H1 (cell line): ENCODE data around the gene NHS. TPM values are rescaled to one million over a fixed set of nuclear protein-coding genes. Genes with fewer than 3 reads are reported as not detected.

Source experiments
- CTCF ChIA-PET: fragments of 300-600 bp; sonication (Branson Sonifier 250); formaldehyde crosslinking; loops from one replicate; lab custom pipeline; 2021; ENCODE audit not compliant: partially characterized antibody; lab: Charles Lee
- POLR2A ChIA-PET: fragments of 300-600 bp; sonication (Branson Sonifier 250); formaldehyde crosslinking; loops from one replicate; lab custom pipeline; 2021; ENCODE audit warnings: inconsistent platforms; ENCODE audit not compliant: partially characterized antibody; lab: Charles Lee
- DNase-seq, 2 experiments: peaks; one replicate each; pipeline versions ENCODE4 v3.0.0 to v3.0.0-alpha.2; 2010 to 2022; ENCODE audit warnings: low spot score in 2 of 2, low read depth in 1 of 2, mixed read lengths in 1 of 2
- FAIRE-seq: peaks from 2 replicates; lab custom pipeline; 2011; peaks lifted over from hg19 to GRCh38; lab: Jason Lieb, UNC
- H2AFZ ChIP-seq: 2 replicates; pipeline ENCODE4 v1.8.1; 2012; ENCODE audit warnings: low read length, inconsistent platforms
- H2AK5ac ChIP-seq: 2 replicates; pipeline ENCODE4 v1.6.1; 2013; ENCODE audit warnings: low read depth, low read length
- H2BK120ac ChIP-seq: replicated peaks from 2 replicates; pipeline ENCODE3; 2013; ENCODE audit warnings: low read depth, low read length, inconsistent platforms
- H2BK12ac ChIP-seq: 2 replicates; pipeline ENCODE4 v1.6.1; 2013; ENCODE audit warnings: low read depth, low read length
- H2BK15ac ChIP-seq: 2 replicates; pipeline ENCODE4 v1.6.1; 2013; ENCODE audit warnings: low read length
- H2BK20ac ChIP-seq: 2 replicates; pipeline ENCODE4 v1.6.1; 2013; ENCODE audit warnings: low read length
- H2BK5ac ChIP-seq: 2 replicates; pipeline ENCODE4 v1.6.1; 2013; ENCODE audit warnings: low read depth, low read length
- H3K14ac ChIP-seq: 2 replicates; pipeline ENCODE4 v1.6.1; 2013; ENCODE audit warnings: inconsistent platforms; ENCODE audit not compliant: insufficient read length
- H3K18ac ChIP-seq: 2 replicates; pipeline ENCODE4 v1.6.1; 2013; ENCODE audit warnings: low read length; ENCODE audit errors: extremely low read depth
- H3K23ac ChIP-seq: 2 replicates; pipeline ENCODE4 v1.6.1; 2013; ENCODE audit warnings: inconsistent platforms; ENCODE audit not compliant: insufficient read length
- H3K23me2 ChIP-seq: 2 replicates; pipeline ENCODE4 v1.6.1; 2013; ENCODE audit warnings: low read depth, low read length
- H3K27ac ChIP-seq: 2 replicates; pipeline ENCODE4 v1.6.1; 2011; ENCODE audit warnings: low read depth, low read length, inconsistent platforms
- H3K27me3 ChIP-seq, 4 experiments: replicated peaks in 1 of 4; 1 replicate in 1 of 4; 2 replicates in 3 of 4; pipeline versions ENCODE4 v1.6.1 to v1.8.1; 2011 to 2013; ENCODE audit warnings: low read length in 3 of 4, mild to moderate bottlenecking in 3 of 4, inconsistent platforms in 2 of 4, mixed read lengths in 2 of 4, moderate library complexity in 1 of 4; ENCODE audit not compliant: control insufficient read depth in 3 of 4, insufficient read depth in 3 of 4; ENCODE audit errors: extremely low read depth in 1 of 4
- H3K36me3 ChIP-seq, 4 experiments: 2 replicates each; pipeline versions ENCODE4 v1.6.1 to v1.8.1; 2011 to 2013; ENCODE audit warnings: mild to moderate bottlenecking in 4 of 4, low read length in 3 of 4, moderate library complexity in 2 of 4, control low read depth in 1 of 4, inconsistent platforms in 1 of 4; ENCODE audit not compliant: insufficient read depth in 4 of 4, control insufficient read depth in 2 of 4
- H3K4ac ChIP-seq: replicated peaks from 2 replicates; pipeline ENCODE3; 2013; ENCODE audit warnings: low read length, low read depth, mixed read lengths, inconsistent platforms; ENCODE audit not compliant: insufficient read length
- H3K4me1 ChIP-seq, 4 experiments: replicated peaks in 1 of 4; 1 replicate in 1 of 4; 2 replicates in 3 of 4; pipeline versions ENCODE4 v1.6.1 to v1.8.1; 2011 to 2013; ENCODE audit warnings: low read length in 3 of 4, inconsistent platforms in 2 of 4, mixed read lengths in 1 of 4; ENCODE audit not compliant: insufficient read depth in 4 of 4, control insufficient read depth in 3 of 4
- H3K4me2 ChIP-seq, 2 experiments: 2 replicates each; pipeline versions ENCODE4 v1.6.1 to v1.8.1; 2011 to 2013; ENCODE audit warnings: low read depth in 2 of 2, low read length in 2 of 2, control low read depth in 1 of 2, inconsistent platforms in 1 of 2, mild to moderate bottlenecking in 1 of 2; ENCODE audit not compliant: insufficient read depth in 1 of 2
- H3K4me3 ChIP-seq, 4 experiments: fragments of 200-600, 300-600 bp in 1 of 4; sonication (generic), shearing (Covaris generic), sonication (Bioruptor Twin) in 1 of 4; 2 replicates each; pipeline versions ENCODE4 v1.5.1 to v1.8.1; 2011 to 2016; ENCODE audit warnings: low read length in 4 of 4, low read depth in 3 of 4, control low read depth in 2 of 4, inconsistent platforms in 2 of 4, mild to moderate bottlenecking in 2 of 4, mixed read lengths in 1 of 4, moderate library complexity in 1 of 4; ENCODE audit not compliant: insufficient read depth in 2 of 4; ENCODE audit errors: extremely low read depth in 1 of 4
- H3K56ac ChIP-seq: replicated peaks from 2 replicates; pipeline ENCODE3; 2013; ENCODE audit warnings: low read depth, mild to moderate bottlenecking, mixed read lengths, low read length, inconsistent platforms; ENCODE audit not compliant: insufficient read length
- H3K79me1 ChIP-seq: 2 replicates; pipeline ENCODE4 v1.6.1; 2013; ENCODE audit warnings: low read depth, low read length, control low read depth
- H3K79me2 ChIP-seq, 2 experiments: 2 replicates each; pipeline versions ENCODE4 v1.6.1 to v1.8.1; 2012 to 2013; ENCODE audit warnings: low read length in 2 of 2, mild to moderate bottlenecking in 2 of 2, inconsistent platforms in 1 of 2; ENCODE audit not compliant: insufficient read depth in 2 of 2, control insufficient read depth in 1 of 2
- H3K9ac ChIP-seq, 4 experiments: replicated peaks in 1 of 4; 1 replicate in 1 of 4; 2 replicates in 3 of 4; pipeline versions ENCODE4 v1.6.1 to v1.8.1; 2011 to 2013; ENCODE audit warnings: low read depth in 3 of 4, low read length in 3 of 4, control low read depth in 2 of 4, mild to moderate bottlenecking in 2 of 4, moderate library complexity in 2 of 4, inconsistent platforms in 1 of 4; ENCODE audit errors: extremely low read depth in 1 of 4
- H3K9me3 ChIP-seq, 2 experiments: 2 replicates each; pipeline versions ENCODE4 v1.6.1 to v1.8.1; 2012 to 2013; ENCODE audit warnings: mild to moderate bottlenecking in 2 of 2, moderate library complexity in 2 of 2, control low read depth in 1 of 2, inconsistent platforms in 1 of 2, low read depth in 1 of 2, low read length in 1 of 2, mixed read lengths in 1 of 2; ENCODE audit not compliant: insufficient read depth in 2 of 2
- H4K20me1 ChIP-seq, 2 experiments: replicated peaks in 1 of 2; 2 replicates each; pipeline versions ENCODE3 to v1.8.1; 2011 to 2013; ENCODE audit warnings: inconsistent platforms in 2 of 2, low read length in 2 of 2, mild to moderate bottlenecking in 1 of 2; ENCODE audit not compliant: insufficient read depth in 2 of 2, control insufficient read depth in 1 of 2
- H4K5ac ChIP-seq: 2 replicates; pipeline ENCODE4 v1.6.1; 2013; ENCODE audit warnings: low read length, low read depth, mixed read lengths, inconsistent platforms; ENCODE audit not compliant: insufficient read length
- H4K8ac ChIP-seq: 2 replicates; pipeline ENCODE4 v1.8.0; 2013; ENCODE audit warnings: mild to moderate bottlenecking, moderate library complexity, low read length, inconsistent platforms; ENCODE audit not compliant: insufficient read depth; ENCODE audit errors: extremely low read depth
- H4K91ac ChIP-seq: replicated peaks from 2 replicates; pipeline ENCODE3; 2013; ENCODE audit warnings: low read length, mixed read lengths, inconsistent platforms; ENCODE audit not compliant: insufficient read length
- ASH2L ChIP-seq: fragments of 200-600, 300-600 bp; sonication (generic); IDR thresholded peaks from one replicate; pipeline ENCODE4 v1.7.1; 2017; ENCODE audit warnings: low read length
- BRCA1 ChIP-seq: IDR thresholded peaks from 2 replicates; pipeline ENCODE4 v1.6.1; 2012; ENCODE audit warnings: low read depth, low read length, improper control_type of control experiment
- CEBPB ChIP-seq: IDR thresholded peaks from 2 replicates; pipeline ENCODE4 v1.6.1; 2012; ENCODE audit warnings: low read depth, low read length
- CTBP2 ChIP-seq: IDR thresholded peaks from 2 replicates; pipeline ENCODE4 v1.7.0; 2011; ENCODE audit warnings: borderline replicate concordance, mild to moderate bottlenecking, moderate library complexity, mixed read lengths, low read length; ENCODE audit not compliant: insufficient read depth, insufficient read length
- KDM4A ChIP-seq: IDR thresholded peaks from one replicate; pipeline ENCODE4 v1.7.1; 2012; ENCODE audit warnings: low read depth, mild to moderate bottlenecking, moderate library complexity, low read length, inconsistent platforms; ENCODE audit not compliant: severe bottlenecking
- NRF1 ChIP-seq: IDR thresholded peaks from 2 replicates; pipeline ENCODE4 v1.6.1; 2011; ENCODE audit warnings: mild to moderate bottlenecking, low read depth, low read length, improper control_type of control experiment
- RBBP5 ChIP-seq: IDR thresholded peaks from 2 replicates; pipeline ENCODE4 v1.7.1; 2012; ENCODE audit warnings: low read depth, mild to moderate bottlenecking, inconsistent platforms, low read length, moderate library complexity, borderline replicate concordance
- RFX5 ChIP-seq: IDR thresholded peaks from 2 replicates; pipeline ENCODE4 v1.6.1; 2011; ENCODE audit warnings: low read depth, low read length, improper control_type of control experiment, borderline replicate concordance
- SIN3A ChIP-seq, 2 experiments: IDR thresholded peaks in 1 of 2; conservative IDR thresholded peaks in 1 of 2; 2 replicates each; pipeline ENCODE4 v1.6.1; 2011 to 2012; ENCODE audit warnings: low read length in 2 of 2, improper control_type of control experiment in 1 of 2, low read depth in 1 of 2, mild to moderate bottlenecking in 1 of 2
- SIX5 ChIP-seq: IDR thresholded peaks from 2 replicates; pipeline ENCODE4 v1.6.1; 2011; ENCODE audit warnings: mild to moderate bottlenecking, low read depth, low read length
- SP2 ChIP-seq: IDR thresholded peaks from 2 replicates; pipeline ENCODE4 v1.6.1; 2012; ENCODE audit warnings: mild to moderate bottlenecking, low read length, inconsistent platforms
- SP4 ChIP-seq: IDR thresholded peaks from 2 replicates; pipeline ENCODE4 v1.6.1; 2012; ENCODE audit warnings: low read length, inconsistent platforms
- TEAD4 ChIP-seq: IDR thresholded peaks from 2 replicates; pipeline ENCODE4 v1.6.1; 2012; ENCODE audit warnings: low read depth, low read length, inconsistent platforms, mixed read lengths
- polyA plus RNA-seq, 7 experiments: library from polyadenylated mRNA; depleted of rRNA in 3 of 7; stranded (reverse) in 5 of 7; unstranded in 2 of 7; fragments of >200 nt in 5 of 7; fragments of 200-250 nt in 2 of 7; gene quantifications; 1 replicate in 5 of 7; 2 replicates in 1 of 7; 4 replicates in 1 of 7; pipeline versions ENCODE4 v1.2.1 to v1.2.3, GENCODE V29; 2011 to 2013; ENCODE audit warnings: missing spikeins in 2 of 7, mixed read lengths in 2 of 7
- total RNA-seq: library from RNA; stranded (reverse); fragmentation: NEBNext Ultra II Directional; extraction: Animal tissue kit (Norgen Biotek cat#: 25700); gene quantifications from 2 replicates; pipeline ENCODE4 v1.2.1, GENCODE V29; 2021

NHS gene
- total and polyA plus RNA-seq, 2 of the 8 experiments (the other 6 are each of a cell fraction or from before 2014, with no cell fraction given): 2.2 to 6.7 TPM

GRCh38 chrX:17718649-17719165 lies 343.7 kb downstream of the NHS start:
- TF ChIP-seq CEBPB: no peak
- TF ChIP-seq RFX5: no peak
- TF ChIP-seq NRF1: no peak
- no peak for TF ChIP-seq BRCA1
- TF ChIP-seq KDM4A: no peak
- no peak for TF ChIP-seq RBBP5
- no peak for TF ChIP-seq SP4
- TF ChIP-seq SIN3A (conservative IDR thresholded peaks at IDR 0.05 in 1 of 2, IDR thresholded peaks at IDR 0.05 in 1 of 2; ENCODE audit: low read depth in 1 of 2, low read length in 2 of 2): no peak
- no peak for TF ChIP-seq ASH2L
- no peak for TF ChIP-seq TEAD4
- TF ChIP-seq SIX5: no peak
- no peak for TF ChIP-seq CTBP2
- TF ChIP-seq SP2: no peak
- no peak overlapping the region for H2AFZ ChIP-seq
- H4K8ac ChIP-seq: no peak overlapping the region
- no peak overlapping the region for H3K4ac ChIP-seq
- ChIA-PET CTCF (no interaction called here), POLR2A (no interaction called here)
- H3K36me3 ChIP-seq: no peaks in the 10 kb centered on the region
- H2BK12ac ChIP-seq: no peak overlapping the region
- no peak overlapping the region for H3K14ac ChIP-seq
- H2BK15ac ChIP-seq: no peak overlapping the region
- H3K4me1 ChIP-seq: peaks cover 0 to 4% (median 2%) of the 10 kb centered on the region in 4 experiments; a peak in 2 of 7 replicates
- H3K27me3 ChIP-seq: no peaks in the 10 kb centered on the region; a peak in 2 of 7 replicates
- H3K4me2 ChIP-seq: no peak overlapping the region
- no peak overlapping the region for H3K18ac ChIP-seq
- no peak overlapping the region for H3K23ac ChIP-seq
- DNase-seq (no peak), FAIRE-seq (no peak)
- H4K20me1 ChIP-seq: no peaks in the 10 kb centered on the region
- no peaks in the 10 kb centered on the region for H3K9me3 ChIP-seq
- no peak overlapping the region for H3K9ac ChIP-seq
- H2AK5ac ChIP-seq: no peak overlapping the region
- no peak overlapping the region for H4K5ac ChIP-seq
- H3K23me2 ChIP-seq: no peaks in the 10 kb centered on the region
- no peak overlapping the region for H2BK120ac ChIP-seq
- H4K91ac ChIP-seq: no peak overlapping the region
- H2BK20ac ChIP-seq: no peak overlapping the region
- H3K56ac ChIP-seq: no peak overlapping the region
- H3K79me2 ChIP-seq: no peaks in the 10 kb centered on the region
- no peak overlapping the region for H2BK5ac ChIP-seq
- no peak overlapping the region for H3K27ac ChIP-seq
- H3K4me3 ChIP-seq: no peak overlapping the region
- no peaks in the 10 kb centered on the region for H3K79me1 ChIP-seq
